GM12865 (cell line): ENCODE data around the gene ATRNL1.
"Not testable (repeated sequence)": the region's sequence is repeated elsewhere in the genome, so short reads cannot be mapped to it uniquely, and the experiment has no call there.

ENCODE experiments used
- DNase-seq: peaks from one replicate; pipeline ENCODE4 v3.0.0; 2010; ENCODE audit warnings: low read depth
- H3K4me3 ChIP-seq: 2 replicates; pipeline ENCODE4 v1.5.1; 2011; ENCODE audit warnings: mild to moderate bottlenecking, low read depth, low read length, control low read depth
- CTCF ChIP-seq: IDR thresholded peaks from 2 replicates; pipeline ENCODE4 v1.5.1; 2011; ENCODE audit warnings: low read length, control low read depth, low read depth, inconsistent platforms; ENCODE audit not compliant: insufficient read depth; ENCODE audit errors: missing control alignments

The ATRNL1 gene

GRCh38 chr10:115402699-115403098, 309.5 kb downstream of the ATRNL1 start:
- no peak for TF ChIP-seq CTCF
- H3K4me3 ChIP-seq: no peak overlapping the region
- DNase-seq: no peak

GRCh38 chr10:115405838-115406237, 312.7 kb downstream of the ATRNL1 start:
- not testable (repeated sequence) for H3K4me3 ChIP-seq, DNase-seq

- no peak for DNase-seq
- TF ChIP-seq CTCF: no peak
- no peak overlapping the region for H3K4me3 ChIP-seq
Observed at GRCh38 chr10:115409347-115409746, 316.2 kb downstream of the ATRNL1 start.

- peak; percentile 74 for TF ChIP-seq CTCF
- H3K4me3 ChIP-seq: no peak overlapping the region
- peak; percentile 72 for DNase-seq
Observed at GRCh38 chr10:115417585-115418265, 324.6 kb downstream of the ATRNL1 start.

GRCh38 chr10:115422624-115423023, 329.5 kb downstream of the ATRNL1 start:
- no peak for TF ChIP-seq CTCF
- no peak for DNase-seq

GRCh38 chr10:115427611-115428010, 334.4 kb downstream of the ATRNL1 start:
- no peak for TF ChIP-seq CTCF
- H3K4me3 ChIP-seq: no peak overlapping the region
- no peak for DNase-seq

More at GRCh38 chr10:115422624-115423023, 329.5 kb downstream of the ATRNL1 start:
- H3K4me3 ChIP-seq: no peak overlapping the region

- TF ChIP-seq CTCF: peak; percentile 18
- H3K4me3 ChIP-seq: no peak overlapping the region
- DNase-seq: peak; percentile 7
Observed at GRCh38 chr10:115432188-115432819, 339.1 kb downstream of the ATRNL1 start.
